GM21786 (cell line): ENCODE results near the gene PCSK5.

Experiments used
- ATAC-seq: cut with Tn5 transposase; IDR thresholded peaks from one replicate; pipeline ENCODE4 v1.9.1; 2021; ENCODE audit not compliant: unreplicated experiment

PCSK5 gene

GRCh38 chr9:76176171-76176570, 285.7 kb downstream of the PCSK5 start:
- no peak for ATAC-seq

GRCh38 chr9:76177931-76178330, 287.5 kb downstream of the PCSK5 start:
- no peak for ATAC-seq

GRCh38 chr9:76180541-76180940, 290.1 kb downstream of the PCSK5 start:
- ATAC-seq = no peak

GRCh38 chr9:76181020-76181641, 290.7 kb downstream of the PCSK5 start:
- ATAC-seq = no peak

GRCh38 chr9:76181781-76182180, 291.3 kb downstream of the PCSK5 start:
- ATAC-seq = no peak

- no peak for ATAC-seq
Observed at GRCh38 chr9:76185432-76185831, 295.0 kb downstream of the PCSK5 start.

- ATAC-seq = no peak
Observed at GRCh38 chr9:76188286-76188685, 297.8 kb downstream of the PCSK5 start.

- no peak for ATAC-seq
Observed at GRCh38 chr9:76188905-76189304, 298.4 kb downstream of the PCSK5 start.

GRCh38 chr9:76191493-76191892, 301.0 kb downstream of the PCSK5 start:
- no peak for ATAC-seq

GRCh38 chr9:76192013-76192412, 301.5 kb downstream of the PCSK5 start:
- no peak for ATAC-seq

- no peak for ATAC-seq
Observed at GRCh38 chr9:76194896-76195295, 304.4 kb downstream of the PCSK5 start.

GRCh38 chr9:76198336-76198735, 307.9 kb downstream of the PCSK5 start:
- no peak for ATAC-seq

GRCh38 chr9:76200315-76200714, 309.8 kb downstream of the PCSK5 start:
- no peak for ATAC-seq

GRCh38 chr9:76200745-76201144, 310.3 kb downstream of the PCSK5 start:
- no peak for ATAC-seq

- ATAC-seq = no peak
Observed at GRCh38 chr9:76203373-76203772, 312.9 kb downstream of the PCSK5 start.

- ATAC-seq = no peak
Observed at GRCh38 chr9:76206821-76207220, 316.3 kb downstream of the PCSK5 start.

GRCh38 chr9:76213751-76214150, 323.3 kb downstream of the PCSK5 start:
- ATAC-seq = no peak

GRCh38 chr9:76215066-76215465, 324.6 kb downstream of the PCSK5 start:
- ATAC-seq = no peak

GRCh38 chr9:76216161-76216649, 325.7 kb downstream of the PCSK5 start:
- ATAC-seq = no peak

- ATAC-seq = no peak
Observed at GRCh38 chr9:76218117-76218885, 327.8 kb downstream of the PCSK5 start.

GRCh38 chr9:76218886-76219445, 328.5 kb downstream of the PCSK5 start:
- ATAC-seq = no peak

- no peak for ATAC-seq
Observed at GRCh38 chr9:76219560-76220151, 329.2 kb downstream of the PCSK5 start.
